ENCODE data around the gene OBP2B.
"Not testable (repeated sequence)": the region's sequence is repeated elsewhere in the genome, so short reads cannot be mapped to it uniquely, and the experiment has no call there.

The OBP2B gene

DNA sequence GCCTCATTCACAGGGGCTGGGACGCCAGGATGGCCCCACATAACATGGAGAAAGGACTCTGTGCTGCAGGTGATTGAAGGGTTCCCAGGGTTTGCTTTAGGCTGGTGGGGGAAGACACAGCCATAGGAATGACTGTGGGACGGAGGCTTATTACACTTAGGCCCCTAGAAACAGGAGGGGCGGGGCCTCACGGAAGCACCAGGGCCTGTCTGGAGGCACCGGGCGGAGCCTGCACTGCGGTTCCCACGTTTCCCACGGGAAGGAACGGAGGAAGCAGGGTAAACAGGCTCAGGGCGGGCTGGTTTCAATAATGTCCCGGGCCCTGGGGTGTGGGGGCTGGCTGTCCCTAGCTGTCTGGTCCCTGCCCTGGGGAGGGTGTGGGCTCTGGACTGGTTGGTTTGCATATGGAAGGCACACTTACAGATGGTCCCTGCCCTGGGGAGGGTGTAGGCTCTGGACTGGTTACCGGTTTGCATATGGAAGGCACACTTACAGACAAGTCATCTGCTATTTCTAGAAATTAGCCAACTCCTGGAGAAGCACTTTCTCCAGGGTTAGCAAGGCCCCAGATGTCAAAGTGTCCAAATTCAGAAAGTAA, 14.2 kb upstream of the OBP2B start:
- DNase-seq (ENCODE audit: low read depth in 2 of 2), result not testable (repeated sequence)

DNA sequence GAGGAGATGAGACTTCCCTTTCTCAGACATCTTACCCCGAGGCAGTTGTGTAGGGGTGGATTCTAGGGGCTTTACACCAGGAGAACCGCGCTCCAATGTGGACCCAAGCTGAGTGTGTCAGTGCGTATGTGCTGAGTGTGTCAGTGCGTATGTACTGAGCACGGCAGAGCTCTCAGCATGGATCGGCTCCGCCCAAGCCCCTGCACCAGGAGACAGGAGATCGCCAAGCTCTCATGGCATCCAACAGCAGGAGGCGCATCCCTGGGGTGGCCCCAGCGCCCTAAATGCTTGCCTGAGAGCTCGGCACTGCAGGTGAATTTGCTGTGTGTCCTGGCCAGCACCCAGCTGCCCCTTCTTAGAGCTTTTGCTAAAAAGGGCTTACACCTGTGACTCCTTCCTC, 12.9 kb upstream of the OBP2B start:
- not testable (repeated sequence) for DNase-seq (ENCODE audit: low read depth in 2 of 2)

GRCh38 chr9:133221177-133221809, 12.2 kb upstream of the OBP2B start:
- DNase-seq (ENCODE audit: low read depth in 2 of 2), result no peak

- DNase-seq (ENCODE audit: low read depth in 2 of 2), result not testable (repeated sequence)
These were observed 9.3 kb upstream of the OBP2B start for GRCh38 chr9:133218049-133218975.

DNA sequence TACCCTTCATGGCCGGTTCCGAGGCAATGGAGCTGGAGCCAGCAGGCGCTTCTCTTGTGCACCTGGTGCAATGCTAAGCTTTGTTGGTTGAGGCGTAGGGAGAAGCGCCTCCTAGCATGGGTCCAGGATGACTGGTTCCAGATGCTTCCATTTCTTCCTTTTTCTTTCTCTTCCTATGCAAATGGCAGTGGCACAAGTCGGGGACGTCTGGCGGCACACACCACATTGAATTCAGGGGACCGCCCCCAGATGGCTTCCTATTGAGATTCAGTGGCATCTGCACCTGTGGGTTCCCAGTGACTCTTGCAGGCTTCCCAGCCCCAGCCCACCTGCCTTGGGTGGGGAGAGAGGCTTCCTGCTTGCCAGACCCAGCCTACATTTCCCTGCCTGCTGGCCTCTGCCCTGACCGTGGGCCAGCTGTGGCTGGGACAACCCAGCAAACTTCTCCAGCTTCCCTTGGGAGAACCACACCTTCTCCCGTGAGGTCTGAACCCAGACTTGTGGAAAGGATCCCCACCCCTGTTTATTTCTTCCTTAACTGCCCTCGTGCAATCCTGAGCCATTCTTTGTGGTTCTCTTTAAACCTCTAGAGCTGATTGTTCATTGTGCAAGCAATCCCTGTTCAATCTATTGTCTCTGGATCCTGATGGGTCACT, 8.4 kb upstream of the OBP2B start:
- DNase-seq (ENCODE audit: low read depth in 2 of 2), result not testable (repeated sequence)

GRCh38 chr9:133214276-133214675, 5.2 kb upstream of the OBP2B start:
- not testable (repeated sequence) for DNase-seq (ENCODE audit: low read depth in 2 of 2)

DNA sequence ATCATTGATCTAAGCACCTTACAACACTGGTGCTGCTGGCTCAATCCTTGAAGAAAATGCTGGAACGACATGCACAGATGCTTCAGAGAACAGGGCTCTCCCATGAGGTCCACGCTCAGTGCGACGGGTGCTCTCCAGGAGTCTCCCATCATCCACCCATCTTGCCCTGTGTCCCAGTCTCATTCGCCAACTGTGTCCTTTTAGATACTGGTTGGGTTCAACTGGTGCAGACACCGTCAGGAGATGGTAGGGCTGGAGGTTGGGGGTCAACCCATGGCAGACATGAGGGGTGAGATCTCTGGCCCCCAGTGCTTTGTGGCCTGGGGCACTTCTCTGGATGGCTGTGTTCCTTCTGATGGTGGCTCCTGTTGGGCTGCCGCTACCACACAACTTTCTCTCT, 1.6 kb upstream of the OBP2B start:
- DNase-seq (ENCODE audit: low read depth in 2 of 2), result no peak

DNA sequence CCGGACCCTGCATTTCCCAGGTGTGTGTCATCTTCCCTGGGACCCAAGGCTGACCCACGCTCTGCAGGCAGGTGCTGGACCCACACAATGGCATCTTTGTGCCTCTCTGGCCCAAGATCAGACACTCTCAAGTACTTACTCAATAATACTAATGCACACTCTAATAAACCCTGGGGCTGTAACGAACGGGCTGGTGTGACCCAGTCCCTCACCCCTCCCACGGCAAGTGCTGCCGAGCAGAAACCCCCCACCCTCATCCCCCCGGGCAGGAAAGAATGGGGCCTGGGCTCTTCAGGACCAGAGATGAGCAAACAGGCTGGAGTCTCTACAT, 1.1 kb upstream of the OBP2B start:
- no peak for DNase-seq (ENCODE audit: low read depth in 2 of 2)

GRCh38 chr9:133209327-133210201, 514 bp upstream of the OBP2B start:
- not testable (repeated sequence) for DNase-seq (ENCODE audit: low read depth in 2 of 2)

DNA sequence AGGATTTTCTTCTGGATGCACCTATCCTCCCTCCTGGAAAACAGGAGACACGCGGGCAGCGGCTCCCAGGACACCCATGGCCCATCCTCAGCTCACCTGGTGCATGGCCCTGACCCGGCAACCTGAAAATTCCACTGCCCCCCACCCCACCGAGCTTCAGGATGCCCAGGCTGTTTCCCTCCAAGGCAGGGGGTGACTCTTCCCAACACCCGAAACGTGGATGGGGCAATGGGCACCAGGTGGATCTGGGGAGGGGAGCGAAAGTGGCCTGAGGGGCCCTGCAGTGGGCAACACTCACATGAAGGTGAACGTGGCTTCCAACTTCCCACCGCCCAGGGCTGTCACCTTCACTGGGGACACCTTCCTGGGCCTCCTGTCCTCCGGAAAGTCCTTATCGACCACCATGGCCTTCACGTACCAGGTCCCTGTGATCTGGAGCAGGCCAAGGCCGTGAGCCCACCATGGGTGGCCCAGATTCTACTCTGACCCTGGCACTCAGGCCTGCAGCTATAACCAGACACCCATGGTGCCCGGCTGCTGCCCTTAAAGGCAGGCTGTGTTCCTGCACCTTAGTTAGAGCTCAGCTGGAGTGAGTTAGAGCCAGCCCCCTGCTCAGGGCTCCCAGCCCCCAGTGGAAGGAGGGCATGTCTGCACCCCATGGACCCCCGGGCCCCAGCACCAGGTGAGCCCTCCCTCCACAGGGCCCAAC, 725 bp downstream of the OBP2B start:
- not testable (repeated sequence) for DNase-seq (ENCODE audit: low read depth in 2 of 2)

DNA sequence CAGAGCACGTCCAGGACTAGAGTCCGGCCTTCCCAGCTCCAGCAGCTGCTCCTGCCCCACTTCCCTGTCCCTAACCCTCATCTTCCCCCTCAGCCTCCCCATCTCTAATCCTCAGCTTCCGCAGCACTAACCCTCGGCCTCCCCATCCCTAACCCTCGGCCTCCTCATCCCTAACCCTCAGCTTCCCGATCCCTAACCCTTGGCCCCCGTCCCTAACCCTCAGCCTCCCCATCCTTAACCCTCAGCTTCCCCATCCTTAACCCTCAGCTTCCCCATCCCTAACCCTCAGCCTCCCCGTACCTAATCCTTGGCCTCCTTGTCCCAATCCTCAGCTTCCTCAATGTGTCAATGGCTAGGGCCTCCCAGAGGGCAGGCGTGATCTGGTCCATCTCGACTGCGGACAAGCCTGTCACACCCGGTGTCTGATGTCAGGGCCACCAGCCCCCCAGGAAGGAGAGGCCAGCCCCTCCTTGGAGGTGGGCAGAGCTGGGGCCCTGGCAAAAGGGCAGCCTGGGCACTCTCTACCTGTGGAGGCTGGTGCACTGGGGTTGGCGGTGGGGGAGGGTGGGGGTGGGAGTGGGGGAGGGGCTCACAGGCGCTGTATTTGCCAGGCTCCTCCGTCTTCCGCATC, 1.4 kb downstream of the OBP2B start:
- DNase-seq (ENCODE audit: low read depth in 2 of 2), result no peak

- DNase-seq (ENCODE audit: low read depth in 2 of 2), result no peak
These were observed 2.0 kb downstream of the OBP2B start for GRCh38 chr9:133207021-133207531.

GRCh38 chr9:133205996-133206931, 2.8 kb downstream of the OBP2B start:
- no peak for DNase-seq (ENCODE audit: low read depth in 2 of 2)

- not testable (repeated sequence) for DNase-seq (ENCODE audit: low read depth in 2 of 2)
These were observed 3.6 kb downstream of the OBP2B start for GRCh38 chr9:133205481-133205887.

DNA sequence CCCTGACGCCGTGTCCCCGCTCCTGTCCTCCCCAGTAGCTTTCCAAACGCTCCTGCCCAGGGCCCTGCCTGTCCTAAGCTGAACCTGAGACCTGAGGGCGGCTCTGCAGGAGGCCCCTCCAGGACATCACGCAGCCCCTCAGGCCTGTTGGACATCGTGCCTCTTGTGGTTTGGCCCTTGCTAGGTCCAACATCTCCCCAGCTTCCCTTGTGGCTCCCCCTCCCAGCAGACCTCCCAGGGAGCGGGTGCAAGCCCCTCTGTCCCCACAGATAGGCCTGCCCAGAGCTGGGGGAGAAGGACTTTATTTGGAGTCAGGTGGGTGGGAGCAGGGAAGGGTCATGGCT, 4.1 kb downstream of the OBP2B start:
- DNase-seq (ENCODE audit: low read depth in 2 of 2), result no peak

- no peak for DNase-seq (ENCODE audit: low read depth in 2 of 2)
These were observed 4.6 kb downstream of the OBP2B start for GRCh38 chr9:133204335-133204992.

DNA sequence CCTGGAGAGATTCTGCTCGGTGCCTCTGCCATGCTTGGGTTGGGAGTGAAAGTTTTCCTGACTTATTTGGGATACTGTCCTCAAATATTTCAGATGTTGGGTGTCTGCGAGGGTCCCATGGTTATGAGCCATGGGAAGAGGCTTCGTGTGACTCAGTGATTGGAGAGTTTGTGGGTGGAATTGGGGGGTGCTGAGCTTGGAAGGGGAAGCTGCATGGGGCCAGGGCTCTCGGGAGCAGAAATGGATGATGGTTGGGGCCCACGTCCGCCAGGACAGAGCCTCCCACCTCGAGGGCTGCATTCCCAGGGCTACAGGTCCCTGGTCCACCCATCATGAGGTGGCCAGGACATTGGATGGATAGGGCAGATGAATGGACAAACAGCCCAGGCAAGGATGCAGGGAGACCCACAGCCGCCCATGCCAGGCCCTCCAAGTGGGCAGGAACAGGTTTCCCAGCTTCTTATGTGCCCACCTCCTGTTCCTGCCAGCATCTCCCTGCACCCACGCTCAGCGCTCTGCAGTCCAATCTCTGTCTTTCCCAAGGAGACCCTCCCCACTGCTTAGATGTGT, 5.5 kb downstream of the OBP2B start:
- no peak for DNase-seq (ENCODE audit: low read depth in 2 of 2)
